A549 (cell line): ENCODE measurements around the gene RXFP2. TPM values are rescaled to one million over a fixed set of nuclear protein-coding genes. Genes with fewer than 3 reads are reported as not detected.

Source experiments
- ATAC-seq, 2 experiments: fragments of 200-7000 bp in 1 of 2; fragments of >200 bp in 1 of 2; cut with Nextera tagmentation in 1 of 2; cut with Tn5 transposase in 1 of 2; 3 replicates each; pipeline versions ENCODE4 v1.8.0 to v1.9.1; 2018 to 2020; ENCODE audit warnings: mild to moderate bottlenecking in 1 of 2, moderate library complexity in 1 of 2
- CTCF ChIA-PET: fragments of 300-600 bp; sonication (Branson Sonifier 250); formaldehyde crosslinking; extraction: SDS; loops from one replicate; lab custom pipeline; 2021; ENCODE audit warnings: antibody characterized with exemption, inconsistent platforms; lab: Yijun Ruan, JAX
- POLR2A ChIA-PET: fragments of 350-600 bp; formaldehyde crosslinking; extraction: SDS; loops from one replicate; lab custom pipeline; 2021; ENCODE audit warnings: antibody characterized with exemption, inconsistent platforms; lab: Yijun Ruan, JAX
- DNase-seq, 2 experiments: peaks; one replicate each; pipeline versions ENCODE4 v3.0.0 to v3.0.0-alpha.2; 2011 to 2016; ENCODE audit warnings: low read depth in 1 of 2, low spot score in 1 of 2
- FAIRE-seq: peaks from 2 replicates; lab custom pipeline; 2011; peaks lifted over from hg19 to GRCh38; lab: Jason Lieb, UNC
- H3K27ac ChIP-seq, 2 experiments: fragments of >200 bp; sonication (Bioruptor Twin); formaldehyde crosslinking; 3 replicates each; pipeline ENCODE4 v1.5.1; 2016 to 2017
- H3K4me1 ChIP-seq: fragments of >200 bp; sonication (Bioruptor Twin); formaldehyde crosslinking; 3 replicates; pipeline ENCODE4 v1.6.1; 2016
- H3K4me2 ChIP-seq: fragments of >200 bp; sonication (Bioruptor Twin); formaldehyde crosslinking; 3 replicates; pipeline ENCODE4 v1.6.1; 2016
- H3K4me3 ChIP-seq: fragments of >200 bp; sonication (Bioruptor Twin); formaldehyde crosslinking; 3 replicates; pipeline ENCODE4 v1.5.1; 2016
- H3K9me3 ChIP-seq: fragments of >200 bp; sonication (Bioruptor Twin); formaldehyde crosslinking; 3 replicates; pipeline ENCODE4 v1.6.1; 2016
- ATOH8 ChIP-seq: fragments of 250-450 bp; sonication (Bioruptor Pico); IDR thresholded peaks from 2 replicates; pipeline ENCODE4 v1.5.0; 2020; ENCODE audit warnings: low read depth, mild to moderate bottlenecking, moderate library complexity
- BCL3 ChIP-seq: fragments of >200 bp; sonication (Bioruptor Twin); formaldehyde crosslinking; IDR thresholded peaks from 3 replicates; pipeline ENCODE4 v1.6.1; 2016
- CHD4 ChIP-seq: fragments of 200-600 bp; sonication (generic); IDR thresholded peaks from 2 replicates; pipeline ENCODE4 v1.6.1; 2016; ENCODE audit warnings: antibody characterized with exemption, mild to moderate bottlenecking, borderline replicate concordance
- ESRRA ChIP-seq: fragments of 150-350 bp; IDR thresholded peaks from 2 replicates; pipeline ENCODE4 v1.6.1; 2014; ENCODE audit warnings: mild to moderate bottlenecking, low read length, borderline replicate concordance
- FOSL2 ChIP-seq, 2 experiments: fragments of 450-650 bp in 1 of 2; fragments of >200 bp in 1 of 2; sonication (Bioruptor Twin) in 1 of 2; formaldehyde crosslinking; IDR thresholded peaks; 2 replicates each; pipeline versions ENCODE4 v1.5.0 to v1.6.1; 2016 to 2020; ENCODE audit warnings: mild to moderate bottlenecking in 1 of 2, moderate library complexity in 1 of 2
- GATA3 ChIP-seq: IDR thresholded peaks from 2 replicates; pipeline ENCODE4 v1.6.1; 2012; ENCODE audit warnings: borderline replicate concordance
- HMGXB4 ChIP-seq: fragments of 250-450 bp; sonication (Bioruptor Pico); IDR thresholded peaks from 2 replicates; pipeline ENCODE4 v1.5.0; 2021; ENCODE audit warnings: mild to moderate bottlenecking, moderate library complexity, borderline replicate concordance
- HOXB13 ChIP-seq: fragments of 250-450 bp; sonication (Bioruptor Pico); IDR thresholded peaks from 2 replicates; pipeline ENCODE4 v1.5.0; 2020; ENCODE audit warnings: low read depth, mild to moderate bottlenecking, moderate library complexity
- HOXB5 ChIP-seq: fragments of 250-450 bp; sonication (Bioruptor Pico); IDR thresholded peaks from 2 replicates; pipeline ENCODE4 v1.5.0; 2020; ENCODE audit warnings: mild to moderate bottlenecking, moderate library complexity
- KDM5A ChIP-seq: fragments of 200-600 bp; sonication (generic); IDR thresholded peaks from 2 replicates; pipeline ENCODE4 v1.6.1; 2016; ENCODE audit warnings: antibody characterized with exemption, mild to moderate bottlenecking
- MAX ChIP-seq: IDR thresholded peaks from 2 replicates; pipeline ENCODE4 v1.6.1; 2012
- MAZ ChIP-seq: fragments of 150-350 bp; IDR thresholded peaks from 2 replicates; pipeline ENCODE4 v1.6.1; 2014; ENCODE audit warnings: antibody characterized with exemption, low read depth, low read length, borderline replicate concordance
- MYC ChIP-seq: IDR thresholded peaks from 2 replicates; pipeline ENCODE4 v1.6.1; 2012; ENCODE audit warnings: mild to moderate bottlenecking, inconsistent platforms, low read length, improper control_type of control experiment, borderline replicate concordance
- NR3C1 ChIP-seq: fragments of >200 bp; sonication (Bioruptor Twin); formaldehyde crosslinking; IDR thresholded peaks from 3 replicates; pipeline ENCODE4 v1.6.1; 2017
- PBX3 ChIP-seq: IDR thresholded peaks from 2 replicates; pipeline ENCODE4 v1.6.1; 2012
- PHF8 ChIP-seq: fragments of 200-600 bp; sonication (generic); IDR thresholded peaks from 2 replicates; pipeline ENCODE4 v1.6.1; 2016; ENCODE audit warnings: low read depth, mild to moderate bottlenecking, antibody characterized with exemption, moderate library complexity, borderline replicate concordance
- POLR2AphosphoS2 ChIP-seq: conservative IDR thresholded peaks from 2 replicates; pipeline ENCODE4 v1.6.1; 2012; ENCODE audit warnings: low read length, improper control_type of control experiment, inconsistent platforms
- RAD21 ChIP-seq, 2 experiments: fragments of >200 bp in 1 of 2; sonication (Bioruptor Twin) in 1 of 2; formaldehyde crosslinking in 1 of 2; IDR thresholded peaks in 1 of 2; conservative IDR thresholded peaks in 1 of 2; 2 replicates in 1 of 2; 3 replicates in 1 of 2; pipeline ENCODE4 v1.6.1; 2012 to 2018; ENCODE audit warnings: inconsistent platforms in 1 of 2
- RCOR1 ChIP-seq: fragments of 150-350 bp; IDR thresholded peaks from 2 replicates; pipeline ENCODE4 v1.6.1; 2014; ENCODE audit warnings: antibody characterized with exemption, low read length, low read depth
- RNF2 ChIP-seq: fragments of 200-600 bp; sonication (generic); IDR thresholded peaks from 2 replicates; pipeline ENCODE4 v1.6.1; 2016; ENCODE audit warnings: low read depth, mild to moderate bottlenecking, antibody characterized with exemption, moderate library complexity, borderline replicate concordance
- ZNF302 ChIP-seq: fragments of 250-450 bp; sonication (Bioruptor Pico); IDR thresholded peaks from 2 replicates; pipeline ENCODE4 v1.9.0; 2021; ENCODE audit warnings: inconsistent platforms, mild to moderate bottlenecking, moderate library complexity
- ZSCAN20 ChIP-seq: fragments of 250-450 bp; sonication (Bioruptor Pico); IDR thresholded peaks from 2 replicates; pipeline ENCODE4 v1.8.0; 2022; ENCODE audit warnings: mild to moderate bottlenecking, moderate library complexity
- whole genome bisulfite sequencing: methylation state at CpG from one replicate; pipeline ENCODE4 v1.1.6; 2017; ENCODE audit errors: missing lambda C conversion rate; 5-methylcytosine and 5-hydroxymethylcytosine counted together
- polyA plus RNA-seq, 4 experiments: library from polyadenylated mRNA; depleted of rRNA in 3 of 4; stranded (reverse); fragments of >200 nt; fragmentation: RNase III in 1 of 4; extraction: RNeasy Plus Mini Kit Qiagen cat#74134 plus additional on column Dnase treatment in 1 of 4; gene quantifications; 2 replicates in 3 of 4; 3 replicates in 1 of 4; pipeline ENCODE4 v1.2.3, GENCODE V29; 2011 to 2017

Gene RXFP2
- polyA plus RNA-seq, 2 of the 4 experiments (the other 2 are of a cell fraction) = not detected

- ATAC-seq = no peak
- Histone ChIP-seq H3K9me3 (no peaks in the 10 kb centered on the region), H3K4me1 (no peaks in the 10 kb centered on the region), H3K4me2 (no peak overlapping the region), H3K4me3 (no peak overlapping the region), H3K27ac (no peak overlapping the region)
- 0% methylated on average over 4 of the region's 4 CpGs for WGBS
- no peak for DNase-seq
- no peak for FAIRE-seq
- ChIA-PET POLR2A (no interaction called here), CTCF (interaction anchor here (0.6 kb wide), 1 partner anchor 260 kb away, joined by 3 read pairs; no protein-coding TSS in a partner anchor)
- TF ChIP-seq MYC = no peak
- no peak for TF ChIP-seq BCL3
Measured at GRCh38 chr13:31772231-31772630, 32.9 kb downstream of the RXFP2 start.

- WGBS = 8% methylated on average over 4 of the region's 4 CpGs
- Histone ChIP-seq H3K4me1 (no peaks in the 10 kb centered on the region), H3K4me2 (no peak overlapping the region), H3K4me3 (no peak overlapping the region), H3K9me3 (no peaks in the 10 kb centered on the region), H3K27ac (no peak overlapping the region)
- FAIRE-seq (no peak), ATAC-seq (no peak), DNase-seq (no peak)
- no peak for TF ChIP-seq RNF2
- TF ChIP-seq MAX = no peak
- TF ChIP-seq ZNF302 (CRISPR knock-in tag) = no peak
- TF ChIP-seq NR3C1 = no peak
- TF ChIP-seq GATA3 = no peak
- no peak for TF ChIP-seq POLR2AphosphoS2
- TF ChIP-seq ATOH8 (CRISPR knock-in tag) = no peak
- no peak for TF ChIP-seq FOSL2 (IDR thresholded peaks at IDR 0.05)
- TF ChIP-seq FOSL2 (CRISPR knock-in tag; IDR thresholded peaks at IDR 0.05) = no peak
- no peak for TF ChIP-seq ESRRA
- POLR2A ChIA-PET = no interaction called here
- CTCF ChIA-PET = no interaction called here
Measured at GRCh38 chr13:31773538-31773937, 34.2 kb downstream of the RXFP2 start.

GRCh38 chr13:31774186-31774750 lies 34.9 kb downstream of the RXFP2 start:
- no peak overlapping the region for H3K4me2 ChIP-seq
- POLR2A ChIA-PET = no interaction called here
- H3K4me3 ChIP-seq = no peak overlapping the region
- FAIRE-seq = no peak
- no peak for ATAC-seq
- TF ChIP-seq PHF8 = no peak
- no peak for TF ChIP-seq RAD21 (conservative IDR thresholded peaks at IDR 0.05 in 1 of 2, IDR thresholded peaks at IDR 0.05 in 1 of 2)
- TF ChIP-seq ZNF302 (CRISPR knock-in tag) = no peak
- no peak for TF ChIP-seq MAX
- TF ChIP-seq CHD4 = no peak
- no peak for TF ChIP-seq KDM5A
- no peak for TF ChIP-seq HMGXB4 (CRISPR knock-in tag)
- no peak for TF ChIP-seq RCOR1
- no peak for TF ChIP-seq PBX3
- TF ChIP-seq MYC = no peak
- TF ChIP-seq ZSCAN20 = no peak
- TF ChIP-seq HOXB5 (CRISPR knock-in tag) = no peak
- no peak for TF ChIP-seq HOXB13 (CRISPR knock-in tag)
- no peak for TF ChIP-seq MAZ
- CTCF ChIA-PET = no interaction called here
- no peak overlapping the region for H3K27ac ChIP-seq
- no peaks in the 10 kb centered on the region for H3K9me3 ChIP-seq
- DNase-seq = no peak
- WGBS = 40% methylated on average over 5 of the region's 5 CpGs
- H3K4me1 ChIP-seq = no peaks in the 10 kb centered on the region
